ENCODE results near the gene ALKBH8. TPM values are rescaled to one million over a fixed set of nuclear protein-coding genes. Genes with fewer than 3 reads are reported as not detected.
A peak's percentile ranks its signal among the peaks of the same experiment; 100 is the strongest.

ALKBH8 gene
- total RNA-seq, 6 experiments from 2014 or later = 5.6 to 9.6 (median 7.1) TPM

GRCh38 chr11:107562647-107563208 lies 2.8 kb downstream of the ALKBH8 start:
- Mint-ChIP-seq H3K27ac (peak overlapping the region; percentile 89), H3K9me3 (no peaks in the 10 kb centered on the region), H3K4me3 (peak overlapping the region; percentile 61), H3K4me1 (ENCODE audit: low read depth) (peaks cover 65% of the 10 kb centered on the region), H3K27me3 (ENCODE audit: insufficient read depth) (no peaks in the 10 kb centered on the region), H3K36me3 (ENCODE audit: low read depth) (no peaks in the 10 kb centered on the region; the same call in 1 of the 2 replicates)
- no peak for TF ChIP-seq CTCF (IDR thresholded peaks at IDR 0.05)
- peak; percentile 89 for DNase-seq

GRCh38 chr11:107561688-107562087 lies 3.8 kb downstream of the ALKBH8 start:
- Mint-ChIP-seq H3K27ac (peak overlapping the region; percentile 89), H3K4me1 (ENCODE audit: low read depth) (peaks cover 55% of the 10 kb centered on the region)

GRCh38 chr11:107550304-107550703 lies 15.2 kb downstream of the ALKBH8 start:
- Mint-ChIP-seq H3K27me3 (ENCODE audit: insufficient read depth) (no peaks in the 10 kb centered on the region), H3K9me3 (no peaks in the 10 kb centered on the region), H3K4me1 (ENCODE audit: low read depth) (peaks cover 6% of the 10 kb centered on the region), H3K4me3 (no peak overlapping the region), H3K36me3 (ENCODE audit: low read depth) (no peaks in the 10 kb centered on the region), H3K27ac (no peak overlapping the region)
- no peak for TF ChIP-seq CTCF (IDR thresholded peaks at IDR 0.05)
- DNase-seq = no peak

More at GRCh38 chr11:107561688-107562087, 3.8 kb downstream of the ALKBH8 start:
- no peaks in the 10 kb centered on the region; the same call in 1 of the 2 replicates for H3K36me3 Mint-ChIP-seq (ENCODE audit: low read depth)
- no peaks in the 10 kb centered on the region for H3K9me3 Mint-ChIP-seq
- DNase-seq = peak; percentile 82
- H3K4me3 Mint-ChIP-seq = peak overlapping the region; percentile 69
- no peak for TF ChIP-seq CTCF (IDR thresholded peaks at IDR 0.05)
- H3K27me3 Mint-ChIP-seq (ENCODE audit: insufficient read depth) = no peaks in the 10 kb centered on the region

GRCh38 chr11:107549954-107550285 lies 15.6 kb downstream of the ALKBH8 start:
- Mint-ChIP-seq H3K9me3 (no peaks in the 10 kb centered on the region), H3K27me3 (ENCODE audit: insufficient read depth) (no peaks in the 10 kb centered on the region), H3K4me1 (ENCODE audit: low read depth) (peaks cover 10% of the 10 kb centered on the region), H3K36me3 (ENCODE audit: low read depth) (no peaks in the 10 kb centered on the region), H3K27ac (no peak overlapping the region), H3K4me3 (no peak overlapping the region)
- DNase-seq = no peak
- no peak for TF ChIP-seq CTCF (IDR thresholded peaks at IDR 0.05)

GRCh38 chr11:107549253-107549953 lies 16.1 kb downstream of the ALKBH8 start:
- Mint-ChIP-seq H3K4me3 (no peak overlapping the region), H3K27ac (no peak overlapping the region), H3K36me3 (ENCODE audit: low read depth) (no peaks in the 10 kb centered on the region), H3K4me1 (ENCODE audit: low read depth) (peaks cover 15% of the 10 kb centered on the region), H3K27me3 (ENCODE audit: insufficient read depth) (no peaks in the 10 kb centered on the region), H3K9me3 (no peaks in the 10 kb centered on the region)
- peak; percentile 94 for TF ChIP-seq CTCF (IDR thresholded peaks at IDR 0.05)
- DNase-seq = peak; percentile 35
